Hindlimb muscle (tissue), 1 donor: ENCODE results near the gene DNAJC5. TPM values are rescaled to one million over a fixed set of nuclear protein-coding genes. Genes with fewer than 3 reads are reported as not detected.
"Not testable (repeated sequence)": the region's sequence is repeated elsewhere in the genome, so short reads cannot be mapped to it uniquely, and the experiment has no call there.

Source experiments
- DNase-seq: peaks from one replicate; pipeline ENCODE4 v3.0.0-alpha.2; 2013
- polyA plus RNA-seq: library from polyadenylated mRNA; unstranded; fragments of 120-200 nt; gene quantifications from one replicate; pipeline ENCODE4 v1.2.1, GENCODE V29; 2013; ENCODE audit not compliant: insufficient read length

DNAJC5 gene
- polyA plus RNA-seq, 1 donor, result 33.3 TPM

GRCh38 chr20:63911176-63911575, 16.2 kb downstream of the DNAJC5 start:
- DNase-seq, result no peak

GRCh38 chr20:63913768-63914167, 18.8 kb downstream of the DNAJC5 start:
- no peak for DNase-seq

GRCh38 chr20:63915471-63915870, 20.5 kb downstream of the DNAJC5 start:
- no peak for DNase-seq

- not testable (repeated sequence) for DNase-seq
Measured at GRCh38 chr20:63916371-63916939, 21.5 kb downstream of the DNAJC5 start.

- no peak for DNase-seq
Measured at GRCh38 chr20:63917811-63918210, 22.9 kb downstream of the DNAJC5 start.

- DNase-seq, result no peak
Measured at GRCh38 chr20:63919130-63919529, 24.2 kb downstream of the DNAJC5 start.

- no peak for DNase-seq
Measured at GRCh38 chr20:63920226-63920625, 25.3 kb downstream of the DNAJC5 start.

GRCh38 chr20:63923651-63924050, 28.7 kb downstream of the DNAJC5 start:
- no peak for DNase-seq

- DNase-seq, result no peak
Measured at GRCh38 chr20:63924241-63924640, 29.3 kb downstream of the DNAJC5 start.

GRCh38 chr20:63926298-63926697, 31.4 kb downstream of the DNAJC5 start:
- DNase-seq, result no peak

GRCh38 chr20:63929071-63929470, 34.1 kb downstream of the DNAJC5 start:
- no peak for DNase-seq

GRCh38 chr20:63929473-63929883, 34.6 kb downstream of the DNAJC5 start:
- not testable (repeated sequence) for DNase-seq

GRCh38 chr20:63930971-63931553, 36.1 kb downstream of the DNAJC5 start:
- no peak for DNase-seq

GRCh38 chr20:63931735-63932134, 36.8 kb downstream of the DNAJC5 start:
- DNase-seq, result no peak

GRCh38 chr20:63932606-63933160, 37.8 kb downstream of the DNAJC5 start:
- no peak for DNase-seq

GRCh38 chr20:63933646-63934045, 38.7 kb downstream of the DNAJC5 start:
- DNase-seq, result no peak

- DNase-seq, result no peak
Measured at GRCh38 chr20:63934271-63935068, 39.5 kb downstream of the DNAJC5 start.

- DNase-seq, result no peak
Measured at GRCh38 chr20:63935447-63935846, 40.5 kb downstream of the DNAJC5 start.

GRCh38 chr20:63937596-63937995, 42.7 kb downstream of the DNAJC5 start:
- DNase-seq, result no peak

- DNase-seq, result no peak
Measured at GRCh38 chr20:63939061-63939935, 44.4 kb downstream of the DNAJC5 start.

GRCh38 chr20:63940071-63940471, 45.1 kb downstream of the DNAJC5 start:
- DNase-seq, result no peak

GRCh38 chr20:63940472-63941266, 45.7 kb downstream of the DNAJC5 start:
- no peak for DNase-seq
